HG02981 (cell line): ENCODE data around the gene RPL12.
"Not testable (repeated sequence)": the region's sequence is repeated elsewhere in the genome, so short reads cannot be mapped to it uniquely, and the experiment has no call there.

Source experiments
- ATAC-seq: cut with Tn5 transposase; IDR thresholded peaks from one replicate; pipeline ENCODE4 v1.9.1; 2021; ENCODE audit warnings: mild to moderate bottlenecking, moderate library complexity; ENCODE audit not compliant: unreplicated experiment

RPL12 gene

DNA sequence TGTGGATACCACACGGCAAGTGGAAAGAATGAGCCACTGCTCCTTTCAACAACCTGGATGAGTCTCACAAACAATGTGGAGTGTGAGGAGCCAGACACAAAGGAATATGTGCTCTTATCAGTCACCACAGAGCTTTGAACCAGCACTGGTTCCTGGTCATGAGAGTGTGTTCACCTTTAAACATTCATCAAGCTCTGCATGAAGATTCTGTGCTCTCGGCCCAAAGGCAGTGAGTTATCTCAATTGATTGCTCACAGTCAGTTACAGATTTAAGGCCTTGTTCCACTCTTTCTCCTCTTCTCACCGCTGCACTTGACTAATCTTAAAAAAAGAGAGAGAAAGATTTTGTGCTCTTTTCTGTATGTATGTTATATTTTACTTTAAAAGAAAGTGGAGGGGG is 19.5 kb upstream of the RPL12 start:
- no peak for ATAC-seq

DNA sequence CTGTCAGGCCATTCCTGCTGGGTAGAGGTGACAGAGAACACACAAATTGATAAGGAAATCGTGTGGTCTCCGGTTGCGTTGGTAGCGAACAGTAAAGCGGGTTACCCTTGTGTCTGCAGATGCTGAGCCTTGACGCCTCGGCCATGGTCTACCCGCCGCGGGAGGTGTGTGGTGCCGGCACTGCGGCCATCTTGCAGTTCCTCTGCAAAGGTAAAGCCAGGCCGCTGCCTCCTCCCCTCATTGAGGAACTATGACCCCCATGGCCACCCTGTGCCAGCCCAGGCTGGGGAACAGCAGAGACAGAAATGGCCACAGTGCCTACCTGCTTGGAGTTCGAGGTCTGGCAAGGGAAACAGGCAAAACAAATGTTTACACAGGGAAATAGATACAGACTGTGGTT is 16.4 kb upstream of the RPL12 start:
- no peak for ATAC-seq

DNA sequence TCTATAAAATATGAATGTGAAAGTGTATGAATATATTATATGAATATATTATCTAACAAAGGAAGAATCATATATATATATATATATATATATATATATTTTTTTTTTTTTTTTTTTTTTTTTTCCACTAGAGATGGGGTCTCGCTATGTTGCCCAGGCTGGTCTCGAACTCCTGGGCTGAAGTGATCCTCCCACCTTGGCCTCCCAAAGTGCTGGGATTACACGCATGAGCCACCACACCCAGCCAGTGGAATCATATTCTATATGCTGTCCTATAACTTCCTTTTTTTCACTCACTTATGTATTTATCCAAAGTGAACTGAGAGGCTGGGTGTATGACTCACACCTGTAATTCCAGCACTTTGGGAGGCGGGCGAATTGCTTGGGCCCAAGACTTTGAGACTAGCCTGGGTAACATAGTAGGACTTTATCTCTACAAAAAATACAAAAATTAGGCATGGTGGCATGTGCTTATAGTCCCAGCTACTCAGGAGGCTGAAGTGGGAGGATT is 15.3 kb upstream of the RPL12 start:
- not testable (repeated sequence) for ATAC-seq

DNA sequence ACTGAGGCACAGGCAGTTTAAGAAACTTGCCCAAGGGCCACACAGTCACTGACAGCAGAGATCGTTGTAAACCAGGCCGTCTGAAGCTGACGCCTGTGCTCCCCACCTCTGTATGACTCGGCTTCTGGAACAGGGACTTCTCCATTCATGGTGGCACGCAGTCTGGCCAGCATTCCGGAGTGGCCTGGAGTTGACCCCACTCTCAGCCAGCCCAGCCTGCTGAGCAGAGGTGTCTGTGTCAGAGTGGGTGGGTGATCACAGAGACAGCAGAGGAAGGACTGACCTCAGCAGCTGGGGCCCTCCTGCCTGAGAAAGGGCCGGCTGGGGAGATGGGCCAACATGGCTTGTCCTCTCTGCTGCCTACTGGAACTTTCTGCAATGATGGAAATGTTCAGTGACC is 12.7 kb upstream of the RPL12 start:
- ATAC-seq, result no peak

DNA sequence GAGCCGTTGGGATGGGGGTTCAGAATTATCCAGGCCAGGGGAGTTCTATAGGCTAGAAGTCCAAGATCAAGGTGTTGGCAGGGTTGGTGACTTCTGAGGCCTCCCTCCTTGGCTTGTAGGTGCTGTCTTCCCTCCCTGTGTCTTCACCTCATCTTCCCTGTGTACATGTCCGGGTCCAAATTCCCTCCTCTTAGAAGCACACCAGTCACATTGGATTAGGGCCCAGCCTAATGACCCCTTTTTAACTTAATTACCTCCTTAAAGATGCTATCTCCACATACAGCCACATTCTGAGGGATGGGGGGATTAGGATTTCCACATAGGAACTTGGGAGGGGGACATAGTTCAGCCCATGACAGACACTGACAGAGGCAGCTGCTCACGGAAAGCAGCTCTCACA is 12.2 kb upstream of the RPL12 start:
- ATAC-seq, result no peak

DNA sequence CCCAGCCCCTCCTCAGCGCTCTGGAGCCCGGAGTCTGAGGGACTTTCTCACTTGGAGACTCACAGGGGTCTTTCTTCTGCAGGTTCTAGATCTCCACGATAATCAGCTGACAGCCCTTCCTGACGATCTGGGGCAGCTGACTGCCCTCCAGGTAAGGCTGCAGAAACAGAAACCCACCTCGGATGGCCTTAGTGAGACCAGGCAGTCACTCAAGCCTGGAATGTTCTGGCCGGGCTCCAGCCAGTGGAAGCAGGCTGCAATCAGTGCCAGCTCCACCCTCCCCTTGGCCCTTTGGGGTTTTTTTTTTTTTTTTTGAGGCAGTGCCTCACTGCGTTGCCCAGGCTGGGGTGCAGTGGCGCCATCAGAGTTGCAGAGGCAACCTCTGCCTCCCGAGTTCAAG is 7.7 kb upstream of the RPL12 start:
- no peak for ATAC-seq

DNA sequence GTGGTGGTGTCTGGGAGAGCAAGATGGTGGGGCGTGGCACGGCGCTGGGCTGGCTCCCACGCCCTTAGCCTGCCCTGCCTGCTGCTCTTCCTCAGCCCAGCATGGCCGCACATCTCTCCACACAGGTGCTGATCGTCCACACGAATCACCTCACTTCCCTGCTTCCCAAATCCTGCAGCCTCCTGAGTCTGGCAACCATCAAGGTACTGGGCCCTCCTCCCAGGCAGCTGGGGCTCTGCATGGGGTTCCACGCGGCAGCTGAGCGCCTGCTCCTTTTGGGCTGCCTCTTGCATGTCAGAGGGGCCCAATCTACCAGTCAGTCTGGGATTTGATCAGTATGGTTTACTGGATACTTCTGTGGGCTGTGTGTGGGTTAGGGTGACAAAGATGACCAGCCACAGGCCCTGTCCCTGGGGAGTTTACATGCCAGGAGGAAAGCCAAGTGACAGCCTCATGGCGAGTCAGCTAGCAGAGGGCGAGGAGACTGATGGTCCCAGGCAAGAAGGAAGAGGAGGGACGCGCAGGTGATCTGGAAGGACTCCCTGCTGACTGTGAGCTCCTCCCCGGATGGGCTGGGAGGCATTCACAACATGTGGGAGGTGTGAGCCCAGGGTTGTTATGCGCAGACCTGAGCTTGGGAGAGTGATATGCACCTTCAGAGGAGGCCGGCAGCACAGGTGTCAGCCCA is 6.1 kb upstream of the RPL12 start:
- ATAC-seq, result no peak

DNA sequence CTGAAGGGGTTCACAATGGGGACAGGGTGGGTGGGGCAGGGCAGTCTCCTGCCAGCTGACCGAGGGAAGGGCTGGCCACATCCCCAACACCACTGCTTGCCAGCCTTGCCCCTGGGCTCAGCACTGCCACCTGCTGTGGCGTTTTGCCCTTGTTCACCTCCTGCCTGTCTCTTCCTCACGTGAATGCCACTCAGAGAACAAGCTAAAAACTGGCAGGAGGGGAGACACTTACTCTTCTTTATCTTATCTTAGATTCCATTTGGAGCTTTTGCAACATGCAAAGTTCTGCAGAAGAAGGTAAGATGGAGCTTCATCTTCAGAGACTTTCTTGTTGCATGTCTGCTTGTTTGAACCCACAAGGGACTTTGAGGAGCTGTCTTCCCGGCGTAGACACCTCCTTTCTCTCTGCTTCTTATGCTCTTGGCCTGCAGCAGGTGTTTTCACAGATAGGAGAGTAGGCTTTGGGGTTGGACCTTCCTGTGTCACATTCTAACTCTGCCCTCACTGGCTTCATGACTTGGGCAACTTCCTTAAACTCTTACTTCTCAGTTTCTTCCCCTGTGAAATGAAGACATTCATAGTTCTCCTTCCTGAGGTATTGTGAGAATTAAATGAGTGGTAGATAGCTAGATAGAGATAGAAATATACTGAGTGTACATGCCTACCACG is 4.3 kb upstream of the RPL12 start:
- ATAC-seq, result no peak

DNA sequence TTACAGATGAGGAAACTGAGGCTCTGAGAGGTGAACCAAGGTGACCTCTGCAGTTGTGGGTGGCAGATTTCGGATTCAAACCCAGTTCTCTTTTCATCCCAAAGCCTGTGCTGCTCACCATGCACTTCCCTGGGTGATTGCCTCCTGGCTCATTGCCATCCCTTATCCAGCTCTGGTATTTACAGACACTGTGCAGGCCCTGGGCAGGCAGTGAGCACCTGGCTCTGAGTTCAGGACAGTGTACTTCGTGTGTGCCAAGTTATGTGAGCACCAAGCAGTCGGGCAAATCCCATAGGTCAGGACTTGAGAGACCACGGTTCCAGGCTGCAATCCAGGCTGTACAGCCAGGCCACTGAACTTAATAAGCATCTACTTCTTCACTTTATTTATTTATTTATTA is 1.5 kb upstream of the RPL12 start:
- no peak for ATAC-seq

DNA sequence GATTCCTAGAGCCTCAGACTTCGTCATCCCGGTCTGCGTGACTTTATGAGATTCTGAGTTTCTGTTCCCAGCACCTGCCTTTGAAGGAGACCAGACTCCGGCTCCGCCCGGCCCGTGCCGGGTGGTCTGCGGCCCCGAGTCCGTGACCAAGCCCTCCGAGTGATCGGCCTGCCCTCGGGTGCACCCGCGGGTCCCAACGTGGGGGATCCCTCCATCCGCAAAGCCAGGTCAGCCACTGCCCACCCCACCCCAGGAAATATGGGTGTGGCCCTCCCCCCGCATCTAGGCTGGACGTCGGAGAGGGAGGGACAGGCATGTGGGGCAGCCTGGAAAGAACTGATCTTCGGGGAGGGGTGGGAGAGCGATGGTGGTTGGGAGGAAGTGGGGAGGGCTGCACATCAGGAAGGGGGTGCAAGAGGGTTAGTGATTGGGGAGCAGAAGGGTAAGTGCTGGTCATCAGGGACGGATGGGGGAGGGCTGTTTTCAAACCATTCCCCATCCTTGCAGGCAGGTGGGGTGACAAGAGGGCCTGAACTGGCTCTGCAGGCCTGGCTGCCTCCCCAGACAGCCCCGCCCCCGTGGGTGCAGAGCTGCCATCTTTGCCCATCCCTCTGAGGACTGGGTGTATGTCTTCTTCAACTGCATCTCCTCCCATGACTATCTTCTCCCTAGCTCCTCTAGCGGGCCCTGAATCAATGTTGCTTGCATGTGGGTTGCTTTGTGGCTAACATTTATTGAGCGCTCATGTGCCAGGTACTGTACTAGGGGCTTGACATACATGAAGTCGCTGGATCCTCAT is 851 bp upstream of the RPL12 start:
- peak; percentile 6 for ATAC-seq

DNA sequence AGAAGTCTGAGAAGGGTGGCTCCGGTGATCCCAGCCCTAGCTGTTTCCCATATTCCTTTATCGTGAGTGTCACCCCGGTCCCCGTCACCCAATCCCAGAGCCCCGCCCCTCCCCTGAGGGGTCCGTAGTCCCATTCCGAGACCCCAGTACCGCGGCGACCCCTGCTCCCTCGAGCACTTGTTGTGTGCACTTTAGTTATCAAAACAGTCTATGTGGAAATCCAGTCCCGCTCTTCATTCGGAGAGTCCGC is 327 bp upstream of the RPL12 start:
- no peak for ATAC-seq

DNA sequence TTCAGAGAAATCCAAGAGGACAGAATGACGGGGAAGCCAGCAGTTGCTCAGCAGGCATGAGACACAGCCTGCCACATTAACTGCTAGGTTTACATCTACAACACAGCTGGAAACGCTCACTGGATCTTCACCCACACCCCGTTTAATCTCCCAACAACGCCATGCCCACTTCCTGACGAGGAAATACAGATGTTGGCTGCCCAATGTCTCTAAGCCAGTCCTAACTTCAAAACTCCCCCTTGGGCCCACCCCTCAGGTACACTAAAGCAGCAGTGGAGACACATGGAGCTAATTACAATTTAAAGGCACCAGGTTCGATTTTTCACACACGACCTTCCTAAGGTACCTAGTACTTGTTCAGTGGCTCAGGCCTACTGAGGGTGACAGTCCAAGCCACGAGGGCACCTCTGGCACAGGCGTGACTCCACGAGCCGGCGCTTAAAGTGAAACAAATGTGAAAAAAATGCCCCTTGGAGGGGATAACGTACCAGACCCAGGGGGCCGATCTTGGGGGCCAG is 904 bp downstream of the RPL12 start:
- no peak for ATAC-seq

DNA sequence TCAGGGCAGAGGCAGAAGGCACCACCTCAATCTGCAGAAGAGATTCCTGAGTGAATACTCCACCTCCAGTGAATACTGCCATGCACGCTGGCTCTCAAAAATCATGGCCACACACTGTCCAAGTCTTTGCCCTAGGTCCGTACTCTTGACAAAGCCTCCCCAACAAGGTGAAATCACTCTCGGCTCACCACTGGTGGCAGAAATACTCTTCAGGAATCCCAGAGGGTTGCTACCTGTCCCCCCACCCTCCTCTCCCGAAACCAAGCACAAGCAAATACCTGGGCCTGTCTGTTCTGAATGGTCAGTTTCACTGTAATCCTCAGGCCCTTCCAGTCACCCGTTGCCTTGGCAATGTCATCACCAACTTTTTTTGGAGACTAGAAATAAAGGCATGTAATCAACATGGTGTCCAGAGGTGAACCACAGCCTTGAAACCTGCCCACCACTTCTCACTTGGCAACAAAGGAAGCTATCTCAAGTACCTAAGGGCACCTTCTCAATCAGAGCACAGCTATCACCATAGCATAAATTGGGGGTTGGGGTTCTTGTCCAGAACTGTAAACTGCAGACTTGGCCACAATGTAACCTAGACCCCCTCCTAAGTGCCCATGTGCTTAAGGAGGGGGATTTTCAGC is 1.8 kb downstream of the RPL12 start:
- no peak for ATAC-seq

DNA sequence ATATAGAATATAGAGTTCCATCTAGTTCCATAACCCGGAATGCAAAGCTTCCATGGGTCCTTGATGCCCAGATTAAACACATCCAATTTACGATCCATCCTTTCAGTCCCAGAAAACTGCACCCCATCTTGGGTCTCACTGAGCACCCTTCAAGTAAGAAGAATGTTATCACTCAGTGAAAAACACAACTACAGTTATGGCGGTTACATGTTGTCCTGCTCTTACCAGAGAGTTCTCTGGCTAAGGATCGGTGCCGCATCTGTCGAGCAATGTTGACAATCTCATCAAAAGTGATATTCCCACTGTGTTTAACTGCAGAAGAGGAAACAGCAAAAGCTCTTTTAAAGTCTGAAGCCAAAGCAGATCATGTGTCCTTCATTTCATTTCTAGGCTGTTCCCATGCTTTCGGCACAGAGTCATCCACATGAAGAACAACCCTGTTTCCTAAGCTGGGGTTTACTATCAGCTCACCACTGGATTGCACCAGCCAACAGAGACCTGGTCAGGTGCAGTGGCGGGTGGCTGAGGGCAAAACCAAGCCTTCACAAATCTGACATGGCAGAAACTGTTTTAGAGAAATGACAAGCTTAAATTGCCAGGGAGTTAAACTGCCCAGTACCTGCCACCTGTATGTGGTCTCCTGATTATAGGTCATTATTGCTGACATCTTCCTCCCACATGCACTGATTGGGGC is 2.9 kb downstream of the RPL12 start:
- ATAC-seq, result no peak

DNA sequence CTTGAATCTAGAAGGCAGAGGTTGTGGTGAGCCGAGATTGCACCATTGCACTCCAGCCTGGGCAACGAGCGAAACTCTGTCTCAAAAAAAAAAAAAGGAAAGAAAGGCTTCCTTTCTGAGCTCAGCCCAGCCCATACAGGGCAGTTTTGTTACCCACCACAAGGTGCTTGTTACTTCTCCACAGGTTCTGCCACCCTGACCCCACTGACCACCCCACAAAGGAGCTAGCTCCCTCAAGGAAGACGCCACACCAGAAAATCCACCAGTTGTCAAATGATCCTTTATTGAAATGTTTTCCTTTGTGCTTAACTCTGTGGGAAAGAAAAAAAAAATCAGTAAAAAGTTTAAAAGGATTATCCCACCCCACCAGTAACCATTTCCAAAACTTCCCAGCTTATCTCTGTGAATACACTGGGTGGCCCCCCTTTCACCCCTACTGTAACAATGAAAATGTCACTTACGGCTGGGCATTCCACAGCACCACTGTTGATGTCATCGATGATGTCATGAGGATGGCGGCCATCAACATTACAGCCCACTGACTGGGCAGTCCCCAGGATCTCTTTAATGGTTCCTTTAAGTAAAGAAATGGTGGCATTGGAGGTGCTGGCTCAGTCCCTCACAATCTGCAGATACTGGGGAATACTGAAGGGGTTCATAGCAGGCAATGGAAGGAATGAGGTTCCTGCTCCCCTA is 3.6 kb downstream of the RPL12 start:
- ATAC-seq, result no peak

DNA sequence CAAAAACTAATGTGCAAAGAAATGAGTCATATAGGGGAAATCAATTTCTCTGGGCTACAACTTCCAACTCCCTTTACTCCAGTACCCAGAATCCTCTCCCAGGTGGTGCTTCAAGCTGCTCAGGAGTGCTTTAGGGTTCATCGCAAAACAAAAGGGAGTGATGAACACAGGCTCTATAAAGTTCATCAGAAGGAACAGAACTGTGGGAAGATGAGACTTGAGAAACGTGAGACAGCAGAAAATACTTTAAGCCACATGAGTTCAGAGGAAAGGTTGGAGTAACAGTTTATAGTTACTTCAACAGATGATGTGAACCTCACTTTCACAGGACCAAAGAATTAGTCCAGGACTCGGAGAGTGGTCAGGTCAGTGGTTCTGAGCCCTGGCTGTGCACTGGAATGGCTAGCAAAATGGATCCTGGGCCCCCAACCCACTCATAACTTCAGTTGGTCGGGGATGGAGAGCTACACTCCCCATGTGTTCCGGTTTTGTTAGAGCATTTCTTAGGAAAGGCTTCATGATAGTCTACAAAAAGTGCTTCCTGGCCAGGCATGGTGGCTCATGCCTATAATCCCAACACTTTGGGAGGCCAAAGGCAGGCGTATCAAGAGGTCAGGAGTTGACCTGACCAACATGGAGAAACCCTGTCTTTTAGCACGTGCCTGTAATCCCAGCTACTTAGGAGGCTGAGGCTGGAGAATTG is 4.3 kb downstream of the RPL12 start:
- no peak for ATAC-seq

DNA sequence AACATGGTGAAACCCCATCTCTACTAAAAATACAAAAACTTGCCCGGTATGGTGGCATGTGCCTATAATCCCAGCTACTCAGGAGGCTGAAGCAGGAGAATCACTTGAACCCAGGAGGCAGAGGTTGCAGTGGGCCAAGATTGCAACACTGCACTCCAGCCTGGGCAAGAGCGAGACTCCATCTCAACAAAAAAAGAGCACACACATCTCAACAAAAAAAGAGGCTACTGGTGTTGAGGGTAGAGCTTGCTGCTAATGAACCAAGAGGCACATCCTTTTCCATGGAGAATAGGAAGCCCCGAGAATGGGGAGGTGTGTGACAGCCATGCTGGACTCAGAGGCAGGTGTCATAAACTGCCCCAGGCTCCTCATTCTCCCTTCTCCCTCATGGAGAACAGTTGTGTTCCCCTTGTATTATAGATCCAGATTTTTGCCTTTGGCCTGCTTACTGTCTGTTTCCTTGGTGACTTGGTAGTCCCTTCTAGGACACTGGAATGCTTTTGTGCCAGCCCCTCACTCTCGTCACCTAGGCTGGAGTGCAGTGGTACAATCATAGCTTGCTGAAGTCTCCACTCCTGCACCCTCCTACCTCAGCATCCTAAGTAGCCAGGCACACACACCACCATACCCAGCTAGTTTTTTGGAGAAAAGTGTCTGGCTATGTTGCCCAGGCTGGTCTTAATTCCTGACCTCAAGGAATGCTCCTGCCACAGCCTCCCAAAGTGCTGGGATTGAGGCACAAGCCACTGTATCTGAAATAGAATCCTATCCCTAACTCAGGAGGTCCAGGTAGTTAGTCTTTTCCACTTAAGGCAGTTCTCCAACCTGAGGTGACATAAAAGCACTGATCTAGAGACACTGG is 5.1 kb downstream of the RPL12 start:
- ATAC-seq, result no peak

DNA sequence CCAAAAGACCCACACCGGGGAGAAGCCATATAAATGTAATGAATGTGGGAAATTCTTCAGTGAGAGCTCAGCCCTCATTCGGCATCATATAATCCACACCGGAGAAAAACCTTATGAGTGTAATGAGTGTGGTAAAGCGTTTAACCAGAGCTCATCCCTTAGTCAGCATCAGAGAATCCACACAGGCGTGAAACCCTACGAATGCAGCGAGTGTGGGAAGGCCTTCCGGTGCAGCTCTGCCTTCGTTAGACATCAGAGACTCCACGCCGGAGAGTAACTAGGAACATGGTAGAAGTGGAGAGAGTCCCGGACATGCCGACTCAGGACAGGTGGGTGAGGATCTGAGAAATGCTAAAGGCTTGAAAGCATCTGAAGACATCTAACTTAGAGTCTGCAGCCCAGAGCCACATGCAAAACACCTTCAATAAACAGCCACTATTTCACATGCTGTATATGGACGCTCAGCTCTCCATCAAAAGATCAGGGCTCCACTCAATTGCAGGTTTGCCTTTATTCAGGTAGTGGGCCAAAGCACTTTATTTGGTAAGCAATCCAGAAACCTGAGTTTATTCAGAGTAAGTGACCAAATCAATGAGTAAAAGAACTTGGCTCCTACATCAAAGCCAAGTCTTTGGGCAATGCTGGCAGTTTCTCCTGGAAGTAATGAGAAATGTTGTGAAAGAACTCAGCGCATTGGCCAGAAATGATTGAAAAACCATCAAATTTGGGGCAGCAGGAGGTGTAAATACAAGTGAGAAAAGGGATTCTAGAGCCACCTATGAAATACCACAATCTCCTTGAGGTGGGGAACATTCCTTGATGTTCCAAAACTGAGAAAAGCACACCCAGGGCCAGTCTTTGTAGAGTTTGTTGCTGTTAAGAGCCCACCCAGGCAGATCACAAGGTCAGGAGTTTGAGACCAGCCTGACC is 6.0 kb downstream of the RPL12 start:
- ATAC-seq, result no peak
